WTC11 (cell line): ENCODE measurements around the gene SLN.

ENCODE experiments used
- CTCF ChIP-seq: fragments of 200-600 bp; IDR thresholded peaks from 2 replicates; pipeline ENCODE4 v1.8.0; 2022; ENCODE audit warnings: antibody characterized with exemption
- FOXJ3 ChIP-seq: sonication (generic); formaldehyde crosslinking; IDR thresholded peaks from 2 replicates; pipeline ENCODE4 v1.9.0; 2021; ENCODE audit warnings: missing genetic modification reagents, mild to moderate bottlenecking, borderline replicate concordance
- PREB ChIP-seq: sonication (generic); formaldehyde crosslinking; IDR thresholded peaks from 2 replicates; pipeline ENCODE4 v1.8.1; 2022; ENCODE audit warnings: mild to moderate bottlenecking, missing genetic modification reagents, moderate library complexity, borderline replicate concordance
- RELA ChIP-seq: sonication (generic); formaldehyde crosslinking; IDR thresholded peaks from 2 replicates; pipeline ENCODE4 v1.8.1; 2022; ENCODE audit warnings: missing genetic modification reagents, mild to moderate bottlenecking, borderline replicate concordance
- USF1 ChIP-seq: sonication (generic); formaldehyde crosslinking; IDR thresholded peaks from 2 replicates; pipeline ENCODE4 v1.8.0; 2022; ENCODE audit warnings: mild to moderate bottlenecking, missing genetic modification reagents
- ZNF219 ChIP-seq: sonication (generic); formaldehyde crosslinking; IDR thresholded peaks from 2 replicates; pipeline ENCODE4 v1.8.0; 2023; ENCODE audit warnings: missing genetic modification reagents, mild to moderate bottlenecking, borderline replicate concordance

- TF ChIP-seq CTCF (no peak), FOXJ3 (CRISPR knock-in tag) (no peak), PREB (CRISPR knock-in tag) (no peak), USF1 (no peak), ZNF219 (CRISPR knock-in tag) (no peak), RELA (CRISPR knock-in tag) (no peak)
Observed at GRCh38 chr11:107699371-107700285, 12.2 kb downstream of the SLN start.
